Measurements from ENCODE around the gene LCN1.
"Not testable (repeated sequence)": the region's sequence is repeated elsewhere in the genome, so short reads cannot be mapped to it uniquely, and the experiment has no call there.

Gene LCN1

DNA sequence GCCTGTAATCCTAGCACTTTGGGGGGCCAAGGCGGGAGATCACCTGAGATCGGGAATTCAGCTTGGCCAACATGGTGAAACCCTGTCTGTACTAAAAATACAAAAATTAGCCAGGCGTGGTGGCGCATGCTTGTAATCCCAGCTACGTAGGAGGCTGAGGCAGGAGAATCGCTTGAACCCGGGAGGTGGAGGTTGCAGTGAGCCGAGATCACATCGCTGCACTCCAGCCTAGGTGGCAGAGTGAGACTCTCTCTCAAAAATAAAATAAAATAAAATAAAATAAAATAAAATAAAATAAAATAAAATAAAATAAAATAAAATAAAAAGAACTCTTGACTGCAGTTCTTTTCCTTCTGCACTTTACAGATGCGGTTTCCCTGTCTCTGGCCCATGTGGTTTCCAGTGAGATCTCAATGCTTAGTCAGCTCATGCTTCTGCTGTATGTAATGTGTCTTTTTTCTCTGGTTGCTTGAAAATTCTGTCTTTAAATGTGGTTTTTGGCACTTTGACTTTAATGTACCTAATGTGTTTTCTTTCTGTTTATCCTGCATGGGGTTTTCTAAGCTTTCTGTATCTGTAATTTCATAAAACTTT is 7.7 kb downstream of the LCN1 start:
- not testable (repeated sequence) for H2BK120ac ChIP-seq (ENCODE audit: low read depth, low read length); H3K27me3 ChIP-seq (ENCODE audit: insufficient read depth, low read length, poor library complexity); H3K27ac ChIP-seq (ENCODE audit: low read depth, low read length); H3K4me2 ChIP-seq (ENCODE audit: low read length); H3K36me3 ChIP-seq (ENCODE audit: control insufficient read depth, insufficient read depth, low read length); H3K79me1 ChIP-seq (ENCODE audit: low read length); H2AK5ac ChIP-seq (ENCODE audit: low read length); H3K56ac ChIP-seq (ENCODE audit: low read length); H3K4me1 ChIP-seq (ENCODE audit: control insufficient read depth, low read depth, low read length); H3K4ac ChIP-seq (ENCODE audit: low read depth, low read length); DNase-seq; H3K9ac ChIP-seq (ENCODE audit: low read length); H3K79me2 ChIP-seq (ENCODE audit: control insufficient read depth, insufficient read depth, low read length); H2BK15ac ChIP-seq (replicated peaks; ENCODE audit: low read depth); H3K4me3 ChIP-seq (ENCODE audit: low read length); H4K5ac ChIP-seq (ENCODE audit: low read length); H3K18ac ChIP-seq (ENCODE audit: low read length); H4K8ac ChIP-seq (ENCODE audit: low read depth, low read length); H3K23ac ChIP-seq (ENCODE audit: low read length); H2BK5ac ChIP-seq (ENCODE audit: low read length)
- no CpG with 5 or more reads among the region's 10 CpGs for WGBS (ENCODE audit: extremely low coverage, insufficient coverage, low lambda C conversion rate)

DNA sequence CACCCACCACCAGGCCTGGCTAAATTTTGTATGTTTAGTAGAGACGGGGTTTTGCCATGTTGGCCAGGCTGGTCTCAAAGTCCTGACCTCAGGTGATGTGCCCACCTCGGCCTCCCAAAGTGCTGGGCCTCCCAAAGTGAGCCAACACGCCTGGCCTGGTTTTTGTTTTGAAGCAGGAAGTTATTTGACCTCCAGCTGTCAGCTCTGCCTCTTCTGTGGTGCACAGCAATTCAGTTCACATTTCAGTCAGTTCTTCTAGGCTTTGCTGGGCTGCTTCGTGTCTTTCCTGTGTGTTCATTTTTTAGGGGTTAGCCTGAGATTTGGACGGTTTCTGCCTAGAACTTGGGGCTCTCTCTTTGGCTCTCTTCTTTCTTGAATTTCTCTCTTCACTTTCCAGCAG is 8.9 kb downstream of the LCN1 start:
- no peak overlapping the region for H2BK15ac ChIP-seq (replicated peaks; ENCODE audit: low read depth)
- no peaks in the 10 kb centered on the region for H3K79me2 ChIP-seq (ENCODE audit: control insufficient read depth, insufficient read depth, low read length)
- H2AK5ac ChIP-seq (ENCODE audit: low read length): no peak overlapping the region
- H2BK120ac ChIP-seq (ENCODE audit: low read depth, low read length): no peak overlapping the region
- H3K4me1 ChIP-seq (ENCODE audit: control insufficient read depth, low read depth, low read length): no peaks in the 10 kb centered on the region
- H3K4ac ChIP-seq (ENCODE audit: low read depth, low read length): no peak overlapping the region
- no peak overlapping the region for H3K9ac ChIP-seq (ENCODE audit: low read length)
- DNase-seq: no peak
- no peak overlapping the region for H3K27ac ChIP-seq (ENCODE audit: low read depth, low read length)
- no peak overlapping the region for H2BK5ac ChIP-seq (ENCODE audit: low read length)
- no peak overlapping the region for H3K56ac ChIP-seq (ENCODE audit: low read length)
- H3K4me2 ChIP-seq (ENCODE audit: low read length): no peak overlapping the region
- H3K27me3 ChIP-seq (ENCODE audit: insufficient read depth, low read length, poor library complexity): no peaks in the 10 kb centered on the region
- H3K79me1 ChIP-seq (ENCODE audit: low read length): no peaks in the 10 kb centered on the region
- H3K36me3 ChIP-seq (ENCODE audit: control insufficient read depth, insufficient read depth, low read length): no peaks in the 10 kb centered on the region
- no peak overlapping the region for H4K8ac ChIP-seq (ENCODE audit: low read depth, low read length)
- no peak overlapping the region for H3K4me3 ChIP-seq (ENCODE audit: low read length)
- no CpG with 5 or more reads among the region's 5 CpGs for WGBS (ENCODE audit: extremely low coverage, insufficient coverage, low lambda C conversion rate)
- no peak overlapping the region for H3K18ac ChIP-seq (ENCODE audit: low read length)
- no peak overlapping the region for H4K5ac ChIP-seq (ENCODE audit: low read length)
- H3K23ac ChIP-seq (ENCODE audit: low read length): no peak overlapping the region

GRCh38 chr9:135531096-135531495 is 9.9 kb downstream of the LCN1 start:
- no peaks in the 10 kb centered on the region for H3K27me3 ChIP-seq (ENCODE audit: insufficient read depth, low read length, poor library complexity)
- H3K27ac ChIP-seq (ENCODE audit: low read depth, low read length): no peak overlapping the region
- H3K79me1 ChIP-seq (ENCODE audit: low read length): no peaks in the 10 kb centered on the region
- no peak overlapping the region for H2AK5ac ChIP-seq (ENCODE audit: low read length)
- no peak overlapping the region for H3K23ac ChIP-seq (ENCODE audit: low read length)
- H3K18ac ChIP-seq (ENCODE audit: low read length): no peak overlapping the region
- H3K4me3 ChIP-seq (ENCODE audit: low read length): no peak overlapping the region
- H2BK120ac ChIP-seq (ENCODE audit: low read depth, low read length): no peak overlapping the region
- H3K4me2 ChIP-seq (ENCODE audit: low read length): no peak overlapping the region
- no peak overlapping the region for H2BK5ac ChIP-seq (ENCODE audit: low read length)
- H3K9ac ChIP-seq (ENCODE audit: low read length): no peak overlapping the region
- H3K4ac ChIP-seq (ENCODE audit: low read depth, low read length): no peak overlapping the region
- H3K36me3 ChIP-seq (ENCODE audit: control insufficient read depth, insufficient read depth, low read length): no peaks in the 10 kb centered on the region
- H4K8ac ChIP-seq (ENCODE audit: low read depth, low read length): no peak overlapping the region
- no peak overlapping the region for H2BK15ac ChIP-seq (replicated peaks; ENCODE audit: low read depth)
- no peak overlapping the region for H3K56ac ChIP-seq (ENCODE audit: low read length)
- no peak for DNase-seq
- H3K4me1 ChIP-seq (ENCODE audit: control insufficient read depth, low read depth, low read length): no peaks in the 10 kb centered on the region
- H4K5ac ChIP-seq (ENCODE audit: low read length): no peak overlapping the region
- no CpG with 5 or more reads among the region's 10 CpGs for WGBS (ENCODE audit: extremely low coverage, insufficient coverage, low lambda C conversion rate)
- no peaks in the 10 kb centered on the region for H3K79me2 ChIP-seq (ENCODE audit: control insufficient read depth, insufficient read depth, low read length)

- H3K23ac ChIP-seq (ENCODE audit: low read length): no peak overlapping the region
- no peak overlapping the region for H3K9ac ChIP-seq (ENCODE audit: low read length)
- no peak overlapping the region for H3K18ac ChIP-seq (ENCODE audit: low read length)
- H3K4me3 ChIP-seq (ENCODE audit: low read length): no peak overlapping the region
- H2BK120ac ChIP-seq (ENCODE audit: low read depth, low read length): no peak overlapping the region
- H4K8ac ChIP-seq (ENCODE audit: low read depth, low read length): no peak overlapping the region
- no peak overlapping the region for H2BK5ac ChIP-seq (ENCODE audit: low read length)
- H3K56ac ChIP-seq (ENCODE audit: low read length): no peak overlapping the region
- H4K5ac ChIP-seq (ENCODE audit: low read length): no peak overlapping the region
- H3K4me2 ChIP-seq (ENCODE audit: low read length): no peak overlapping the region
- H3K79me2 ChIP-seq (ENCODE audit: control insufficient read depth, insufficient read depth, low read length): no peaks in the 10 kb centered on the region
- H3K36me3 ChIP-seq (ENCODE audit: control insufficient read depth, insufficient read depth, low read length): no peaks in the 10 kb centered on the region
- no peak for DNase-seq
- no peak overlapping the region for H2BK15ac ChIP-seq (replicated peaks; ENCODE audit: low read depth)
- H3K4me1 ChIP-seq (ENCODE audit: control insufficient read depth, low read depth, low read length): no peaks in the 10 kb centered on the region
- no CpG with 5 or more reads among the region's 3 CpGs for WGBS (ENCODE audit: extremely low coverage, insufficient coverage, low lambda C conversion rate)
- H2AK5ac ChIP-seq (ENCODE audit: low read length): no peak overlapping the region
- H3K4ac ChIP-seq (ENCODE audit: low read depth, low read length): no peak overlapping the region
- no peaks in the 10 kb centered on the region for H3K79me1 ChIP-seq (ENCODE audit: low read length)
- no peak overlapping the region for H3K27ac ChIP-seq (ENCODE audit: low read depth, low read length)
- H3K27me3 ChIP-seq (ENCODE audit: insufficient read depth, low read length, poor library complexity): no peaks in the 10 kb centered on the region
Observed at GRCh38 chr9:135533113-135533512, 11.9 kb downstream of the LCN1 start.

DNA sequence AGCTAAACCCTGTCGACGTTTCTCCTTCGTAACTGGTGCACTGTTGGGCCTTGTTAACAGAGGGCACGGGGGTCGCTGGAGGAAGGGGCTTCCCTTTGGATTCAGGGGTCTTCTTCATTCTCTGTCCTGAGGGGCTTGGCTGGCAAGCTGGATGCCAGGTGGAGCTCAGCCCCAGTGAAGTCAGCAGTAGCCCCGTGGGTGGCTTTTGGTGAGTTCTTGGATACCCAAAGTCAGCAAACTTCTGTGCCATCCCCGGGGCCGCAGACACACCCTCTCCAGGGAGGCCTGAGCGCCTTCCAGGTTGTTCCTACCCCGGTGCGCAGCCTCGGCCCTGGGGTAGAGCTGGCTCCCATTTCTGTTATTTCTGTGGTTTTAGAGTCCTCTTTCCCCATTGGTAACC is 12.4 kb downstream of the LCN1 start:
- Histone ChIP-seq H3K4me1 (ENCODE audit: control insufficient read depth, low read depth, low read length) (no peaks in the 10 kb centered on the region), H3K36me3 (ENCODE audit: control insufficient read depth, insufficient read depth, low read length) (no peaks in the 10 kb centered on the region), H3K56ac (ENCODE audit: low read length) (no peak overlapping the region), H3K27ac (ENCODE audit: low read depth, low read length) (no peak overlapping the region), H2BK5ac (ENCODE audit: low read length) (no peak overlapping the region), H3K4me3 (ENCODE audit: low read length) (no peak overlapping the region), H3K9ac (ENCODE audit: low read length) (no peak overlapping the region), H2BK120ac (ENCODE audit: low read depth, low read length) (no peak overlapping the region), H3K23ac (ENCODE audit: low read length) (no peak overlapping the region), H3K79me2 (ENCODE audit: control insufficient read depth, insufficient read depth, low read length) (no peaks in the 10 kb centered on the region), H3K79me1 (ENCODE audit: low read length) (no peaks in the 10 kb centered on the region), H4K5ac (ENCODE audit: low read length) (no peak overlapping the region), H3K4me2 (ENCODE audit: low read length) (no peak overlapping the region), H3K4ac (ENCODE audit: low read depth, low read length) (no peak overlapping the region), H4K8ac (ENCODE audit: low read depth, low read length) (no peak overlapping the region), H3K18ac (ENCODE audit: low read length) (no peak overlapping the region), H2BK15ac (replicated peaks; ENCODE audit: low read depth) (no peak overlapping the region), H3K27me3 (ENCODE audit: insufficient read depth, low read length, poor library complexity) (no peaks in the 10 kb centered on the region), H2AK5ac (ENCODE audit: low read length) (no peak overlapping the region)
- WGBS (ENCODE audit: extremely low coverage, insufficient coverage, low lambda C conversion rate): no CpG with 5 or more reads among the region's 12 CpGs
- DNase-seq: no peak

- H3K4me1 ChIP-seq (ENCODE audit: control insufficient read depth, low read depth, low read length); H2BK120ac ChIP-seq (ENCODE audit: low read depth, low read length); H3K79me1 ChIP-seq (ENCODE audit: low read length); H2AK5ac ChIP-seq (ENCODE audit: low read length); H3K56ac ChIP-seq (ENCODE audit: low read length); H2BK5ac ChIP-seq (ENCODE audit: low read length); H3K4me3 ChIP-seq (ENCODE audit: low read length); H3K4ac ChIP-seq (ENCODE audit: low read depth, low read length); H3K18ac ChIP-seq (ENCODE audit: low read length); H4K8ac ChIP-seq (ENCODE audit: low read depth, low read length); H4K5ac ChIP-seq (ENCODE audit: low read length); H3K36me3 ChIP-seq (ENCODE audit: control insufficient read depth, insufficient read depth, low read length); H3K23ac ChIP-seq (ENCODE audit: low read length); H3K9ac ChIP-seq (ENCODE audit: low read length); H3K79me2 ChIP-seq (ENCODE audit: control insufficient read depth, insufficient read depth, low read length); H2BK15ac ChIP-seq (replicated peaks; ENCODE audit: low read depth); H3K27ac ChIP-seq (ENCODE audit: low read depth, low read length); DNase-seq; H3K4me2 ChIP-seq (ENCODE audit: low read length); H3K27me3 ChIP-seq (ENCODE audit: insufficient read depth, low read length, poor library complexity): not testable (repeated sequence)
- WGBS (ENCODE audit: extremely low coverage, insufficient coverage, low lambda C conversion rate): no CpG with 5 or more reads among the region's 10 CpGs
Observed at GRCh38 chr9:135534192-135534711, 13.0 kb downstream of the LCN1 start.

All from mesendoderm (in vitro differentiated cells).